AG09309 (cell line): Measurements from ENCODE around the gene AOPEP.

Experiments
- DNase-seq: peaks from one replicate; pipeline ENCODE4 v3.0.0-alpha.2; 2010; ENCODE audit warnings: low read depth
- H3K4me3 ChIP-seq: 2 replicates; pipeline ENCODE4 v1.5.1; 2011; ENCODE audit warnings: mild to moderate bottlenecking, low read depth, low read length, moderate library complexity; ENCODE audit not compliant: control insufficient read depth
- TF ChIP-seq, protein P1 (sequence below): IDR thresholded peaks from 2 replicates; pipeline ENCODE4 v1.5.1; 2011; ENCODE audit warnings: mild to moderate bottlenecking, low read depth, low read length, inconsistent platforms; ENCODE audit not compliant: insufficient read depth, control insufficient read depth; ENCODE audit errors: missing control alignments

AOPEP gene

DNA sequence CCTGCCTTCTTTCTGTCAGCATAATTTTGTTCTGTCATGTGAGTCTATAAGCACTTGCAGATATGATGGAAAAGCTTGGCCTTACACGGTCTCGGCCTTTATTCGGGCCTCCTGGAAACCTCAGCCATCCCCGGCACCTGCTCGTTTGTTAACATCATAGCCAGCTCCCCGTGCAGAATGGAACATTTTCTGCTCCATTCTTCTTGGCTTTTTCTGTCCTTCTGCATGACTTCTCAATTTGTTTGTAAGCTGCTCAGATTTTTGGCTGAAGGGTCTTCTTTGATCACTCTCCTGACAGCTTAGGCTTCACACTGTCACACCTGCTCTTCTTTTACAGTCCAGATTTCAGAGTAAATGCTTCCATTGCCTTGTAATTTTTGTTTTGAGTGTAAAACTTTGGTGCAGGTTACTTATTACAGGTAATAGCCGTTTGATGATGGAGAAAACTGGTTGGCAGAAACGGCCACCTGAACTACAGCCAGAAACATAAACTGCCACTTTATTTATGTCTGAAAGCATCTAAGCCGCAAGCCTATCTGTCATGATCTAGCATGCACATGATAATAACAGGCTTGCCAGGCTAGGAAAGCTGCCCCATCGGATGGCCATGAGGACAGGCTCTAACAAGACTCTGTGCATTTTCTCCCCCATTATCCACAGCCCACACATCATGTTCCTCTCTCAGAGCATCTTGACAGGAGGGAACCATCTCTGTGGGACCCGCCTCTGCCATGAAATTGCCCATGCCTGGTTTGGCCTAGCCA, 197.0 kb downstream of the AOPEP start:
- TF ChIP-seq, protein P1, sequence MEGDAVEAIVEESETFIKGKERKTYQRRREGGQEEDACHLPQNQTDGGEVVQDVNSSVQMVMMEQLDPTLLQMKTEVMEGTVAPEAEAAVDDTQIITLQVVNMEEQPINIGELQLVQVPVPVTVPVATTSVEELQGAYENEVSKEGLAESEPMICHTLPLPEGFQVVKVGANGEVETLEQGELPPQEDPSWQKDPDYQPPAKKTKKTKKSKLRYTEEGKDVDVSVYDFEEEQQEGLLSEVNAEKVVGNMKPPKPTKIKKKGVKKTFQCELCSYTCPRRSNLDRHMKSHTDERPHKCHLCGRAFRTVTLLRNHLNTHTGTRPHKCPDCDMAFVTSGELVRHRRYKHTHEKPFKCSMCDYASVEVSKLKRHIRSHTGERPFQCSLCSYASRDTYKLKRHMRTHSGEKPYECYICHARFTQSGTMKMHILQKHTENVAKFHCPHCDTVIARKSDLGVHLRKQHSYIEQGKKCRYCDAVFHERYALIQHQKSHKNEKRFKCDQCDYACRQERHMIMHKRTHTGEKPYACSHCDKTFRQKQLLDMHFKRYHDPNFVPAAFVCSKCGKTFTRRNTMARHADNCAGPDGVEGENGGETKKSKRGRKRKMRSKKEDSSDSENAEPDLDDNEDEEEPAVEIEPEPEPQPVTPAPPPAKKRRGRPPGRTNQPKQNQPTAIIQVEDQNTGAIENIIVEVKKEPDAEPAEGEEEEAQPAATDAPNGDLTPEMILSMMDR, result no peak
- H3K4me3 ChIP-seq, result no peak overlapping the region
- no peak for DNase-seq

DNA sequence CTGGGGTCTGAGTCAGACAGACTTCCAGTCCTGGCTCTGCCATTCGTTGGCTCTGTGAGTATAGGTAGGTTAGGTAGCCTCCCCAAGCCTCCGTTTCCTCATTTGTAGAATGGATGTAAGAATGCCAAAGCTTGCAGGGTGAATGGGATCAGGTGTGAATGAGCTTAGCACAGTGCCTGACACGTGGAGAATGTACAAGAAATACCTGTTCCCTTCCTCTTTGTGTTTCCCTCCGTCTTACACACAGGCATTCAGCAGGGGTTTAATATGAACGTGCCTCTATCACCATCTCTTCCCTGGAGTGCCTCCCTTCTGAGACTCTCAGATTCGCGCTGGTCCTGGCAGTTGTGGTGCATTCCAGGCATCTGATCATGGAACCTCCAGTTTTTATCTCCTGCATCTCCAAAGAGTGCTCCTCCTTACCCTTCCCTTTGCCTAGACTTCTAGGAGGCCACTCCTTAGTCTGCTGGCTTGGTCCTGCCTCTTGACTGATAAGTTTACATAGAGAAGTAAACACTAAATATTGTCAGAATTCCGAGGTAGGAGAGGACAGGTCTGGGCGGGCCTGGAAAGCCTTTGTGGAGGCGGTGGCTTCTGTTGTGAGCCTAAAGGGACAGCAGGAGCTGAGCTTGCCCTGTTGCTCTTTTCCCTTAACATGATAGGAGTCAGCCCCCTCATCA, 199.4 kb downstream of the AOPEP start:
- no peak overlapping the region for H3K4me3 ChIP-seq
- TF ChIP-seq, protein P1, result no peak
- no peak for DNase-seq

DNA sequence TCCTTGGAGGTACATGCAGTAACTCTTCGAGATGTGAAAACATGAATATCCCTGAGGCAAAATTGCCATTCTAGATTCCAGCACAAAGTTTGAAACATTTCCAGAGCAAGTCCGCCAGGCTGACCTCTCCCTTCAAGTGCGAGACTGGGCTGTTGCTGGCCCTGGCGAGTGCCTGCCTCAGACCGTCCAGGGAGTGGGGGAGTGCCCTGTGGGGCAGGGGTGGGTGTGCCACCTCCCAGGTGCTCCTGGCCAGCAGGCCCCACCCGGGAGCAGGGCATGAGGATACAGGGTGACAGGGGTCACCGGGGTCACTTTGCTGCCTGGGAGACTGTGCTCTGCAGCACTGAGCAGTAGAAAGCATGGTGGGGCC, 199.9 kb downstream of the AOPEP start:
- no peak overlapping the region for H3K4me3 ChIP-seq
- TF ChIP-seq, protein P1, result no peak

DNA sequence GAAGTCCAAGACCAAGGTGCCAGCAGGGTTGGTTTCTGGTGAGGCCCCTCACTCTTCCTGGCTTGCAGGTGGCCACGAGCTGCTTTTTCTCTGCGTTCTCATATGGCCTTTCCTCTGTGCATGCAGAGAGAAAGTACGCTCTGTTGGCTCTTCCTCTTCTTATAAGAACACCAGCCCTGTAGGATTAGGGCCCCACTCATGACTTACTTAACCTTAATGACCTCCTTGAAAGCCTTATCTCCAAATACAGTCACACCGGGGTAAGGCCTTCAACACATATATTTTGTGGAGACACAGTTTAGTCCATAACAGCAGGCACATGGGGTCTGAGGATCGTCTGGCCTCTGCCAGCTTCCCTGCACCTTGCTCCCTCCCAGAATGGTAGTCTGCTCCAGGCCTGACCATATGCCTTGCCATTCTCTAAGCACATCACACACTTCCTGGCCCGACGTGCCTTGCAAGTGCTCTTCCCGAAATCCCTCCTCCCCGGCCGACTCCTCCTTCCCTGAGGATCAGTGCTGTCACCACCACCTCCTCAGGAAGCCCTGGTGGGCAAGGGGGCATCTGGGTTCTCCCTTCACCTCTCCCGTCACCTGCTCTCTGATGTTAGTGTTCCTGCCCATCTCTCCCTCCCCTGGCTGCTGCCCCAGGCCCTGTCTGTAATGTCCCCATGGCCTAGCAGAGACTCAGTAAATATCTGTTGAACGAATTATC, 200.7 kb downstream of the AOPEP start:
- TF ChIP-seq, protein P1, result no peak
- DNase-seq, result no peak
- H3K4me3 ChIP-seq, result no peak overlapping the region

More for the DNA sequence above, 199.9 kb downstream of the AOPEP start:
- DNase-seq, result no peak

DNA sequence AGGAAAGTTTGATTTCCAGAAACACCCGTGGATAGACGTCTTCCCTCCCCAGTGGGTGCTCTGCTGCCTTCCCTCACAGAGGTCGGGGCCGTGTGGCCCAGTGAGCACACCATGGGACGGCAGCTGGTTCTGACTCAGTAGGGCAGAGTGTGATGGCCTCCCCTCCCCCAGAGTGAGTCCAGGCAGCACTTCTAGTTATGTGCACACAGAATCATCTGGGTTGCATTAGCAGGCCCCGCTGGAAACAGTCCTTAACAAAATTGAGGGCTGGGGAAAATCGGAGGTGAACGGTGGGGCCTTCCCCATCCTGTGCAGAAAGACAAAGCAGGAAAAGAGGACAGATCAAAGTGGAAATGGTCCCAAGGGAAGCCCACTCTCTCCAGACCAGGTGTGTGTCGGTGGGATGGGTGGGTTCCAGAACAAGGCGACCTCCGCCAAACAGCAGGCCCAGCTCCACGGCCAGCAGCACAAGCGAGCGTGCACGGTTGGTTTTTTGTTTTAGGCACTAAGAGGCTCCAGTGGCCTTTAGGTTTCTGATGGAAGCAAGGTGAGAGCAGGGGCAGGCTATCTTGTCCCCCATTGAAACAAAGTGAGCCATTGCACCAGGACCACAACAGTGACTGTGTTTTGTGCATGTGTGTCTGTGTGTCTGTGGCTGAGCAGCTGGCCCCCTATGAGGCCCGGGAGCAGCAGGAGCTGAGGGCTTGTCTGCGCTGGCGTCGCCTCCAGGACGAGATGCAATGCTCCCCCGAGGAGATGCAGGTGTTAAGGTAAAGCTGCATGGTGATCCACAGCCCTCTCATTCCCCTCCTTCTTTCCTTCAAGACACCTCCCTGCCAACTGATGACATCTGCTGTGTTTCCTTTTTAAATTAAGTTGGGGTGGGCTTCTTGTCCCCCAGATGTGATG, 201.5 kb downstream of the AOPEP start:
- TF ChIP-seq, protein P1, result no peak
- no peak for DNase-seq
- H3K4me3 ChIP-seq, result no peak overlapping the region
